Thyroid gland (tissue), 4 donors: ENCODE data around the gene SPRY1. TPM values are rescaled to one million over a fixed set of nuclear protein-coding genes. Genes with fewer than 3 reads are reported as not detected.

Experiments
- DNase-seq, 2 donors: peaks; one replicate each; pipeline ENCODE4 v3.0.0-alpha.2; 2019
- H3K27ac ChIP-seq, 3 donors: fragments of 200-600 bp; sonication (generic); 1 replicate in 2 of 3; 2 replicates in 1 of 3; pipeline ENCODE4 v1.5.1; 2016 to 2019; ENCODE audit warnings: mild to moderate bottlenecking in 1 of 3, moderate library complexity in 1 of 3
- H3K27me3 ChIP-seq: fragments of 200-600 bp; sonication (generic); one replicate; pipeline ENCODE4 v1.5.1; 2019
- H3K36me3 ChIP-seq, 2 donors: fragments of 200-600 bp; sonication (generic); one replicate each; pipeline ENCODE4 v1.5.1; 2016 to 2019
- H3K4me1 ChIP-seq, 2 donors: fragments of 200-600 bp; sonication (generic); one replicate each; pipeline ENCODE4 v1.5.1; 2017 to 2019
- H3K4me3 ChIP-seq, 3 donors: fragments of 200-600 bp; sonication (generic); replicated peaks in 1 of 3; 1 replicate in 2 of 3; 2 replicates in 1 of 3; pipeline ENCODE4 v1.5.1; 2016; ENCODE audit warnings: mild to moderate bottlenecking in 1 of 3
- H3K9me3 ChIP-seq: fragments of 200-600 bp; sonication (generic); one replicate; pipeline ENCODE4 v1.5.1; 2017
- CTCF ChIP-seq, 6 experiments: fragments of 200-600 bp in 3 of 6; fragments of 450-650 bp in 3 of 6; sonication (generic) in 3 of 6; IDR thresholded peaks; one replicate each; pipeline ENCODE4 v1.5.1; 2016 to 2019; ENCODE audit warnings: antibody characterized with exemption in 6 of 6, mild to moderate bottlenecking in 2 of 6, inconsistent platforms in 1 of 6, moderate library complexity in 1 of 6
- POLR2A ChIP-seq, 2 donors: fragments of 450-650 bp; IDR thresholded peaks; one replicate each; pipeline ENCODE4 v1.6.1; 2017; ENCODE audit warnings: antibody characterized with exemption in 2 of 2, mild to moderate bottlenecking in 2 of 2, moderate library complexity in 1 of 2
- WGBS, 2 donors: methylation state at CpG; one replicate each; pipeline ENCODE4 v1.1.5; 2017; 5-methylcytosine and 5-hydroxymethylcytosine counted together
- intact Hi-C: fragments of 100-400 bp; cut with DNase I; formaldehyde crosslinking; loops from one replicate; pipeline ENCODE4 v1.15.1; 2023
- total RNA-seq, 4 donors: library from RNA; depleted of rRNA; stranded (reverse); fragments of >200 nt; gene quantifications; one replicate each; pipeline ENCODE4 v1.2.3, GENCODE V29; 2016

The SPRY1 gene
- total RNA-seq, 4 donors from 2014 or later, result 52.2 to 142 (median 100) TPM

GRCh38 chr4:123386609-123387008 lies 10.0 kb upstream of the SPRY1 start:
- intact Hi-C loops, result no loop called here
- Histone ChIP-seq H3K27me3 (no peaks in the 10 kb centered on the region), H3K9me3 (no peaks in the 10 kb centered on the region), H3K36me3 (no peaks in the 10 kb centered on the region), H3K27ac (peak overlapping the region; percentile 39 to 54 (median 44)), H3K4me1 (peaks cover 7 to 15% of the 10 kb centered on the region in 2 donors), H3K4me3 (no peak overlapping the region)
- DNase-seq, result peak; percentile 64 to 65
- WGBS, 2 donors, result 28 to 36% methylated on average over 4 of the region's 4 CpGs
- peak in 1 of 2 donors; percentile 17 for TF ChIP-seq POLR2A (IDR thresholded peaks at IDR 0.05)
- no peak for TF ChIP-seq CTCF (IDR thresholded peaks at IDR 0.05)

GRCh38 chr4:123390846-123391456 lies 5.6 kb upstream of the SPRY1 start:
- Histone ChIP-seq H3K36me3 (no peaks in the 10 kb centered on the region), H3K27me3 (no peaks in the 10 kb centered on the region), H3K4me1 (peaks cover 5 to 12% of the 10 kb centered on the region in 2 donors), H3K9me3 (no peaks in the 10 kb centered on the region), H3K4me3 (no peak overlapping the region), H3K27ac (no peak overlapping the region)
- no peak for DNase-seq
- 52 to 56% methylated on average over 3 of the region's 3 CpGs for WGBS, 2 donors
- TF ChIP-seq CTCF (IDR thresholded peaks at IDR 0.05) (peak in 5 of 6 experiments; percentile 14 to 54 (median 43)), POLR2A (IDR thresholded peaks at IDR 0.05) (no peak)
- intact Hi-C loops, result no loop called here

GRCh38 chr4:123393721-123394120 lies 2.9 kb upstream of the SPRY1 start:
- 78 to 79% methylated on average over 5 of the region's 5 CpGs for WGBS, 2 donors
- H3K27me3 ChIP-seq, result no peaks in the 10 kb centered on the region
- no peaks in the 10 kb centered on the region for H3K4me1 ChIP-seq
- TF ChIP-seq POLR2A (IDR thresholded peaks at IDR 0.05) (no peak), CTCF (IDR thresholded peaks at IDR 0.05) (no peak)
- H3K36me3 ChIP-seq, result peaks cover 0 to 12% of the 10 kb centered on the region in 2 donors
- intact Hi-C loops, result no loop called here
- H3K27ac ChIP-seq, result peak overlapping the region in 1 of 3 donors; percentile 4
- no peaks in the 10 kb centered on the region for H3K9me3 ChIP-seq
- no peak overlapping the region for H3K4me3 ChIP-seq
- no peak for DNase-seq

GRCh38 chr4:123397144-123398065 lies 810 bp downstream of the SPRY1 start:
- Histone ChIP-seq H3K4me3 (peak overlapping the region; percentile 26 to 82 (median 64)), H3K27me3 (no peaks in the 10 kb centered on the region), H3K27ac (peak overlapping the region; percentile 96 to 99 (median 97)), H3K9me3 (no peaks in the 10 kb centered on the region), H3K4me1 (peaks cover 0 to 3% of the 10 kb centered on the region in 2 donors), H3K36me3 (peaks cover 4 to 33% of the 10 kb centered on the region in 2 donors)
- 0 to 1% methylated on average over 76 to 77 of the region's 85 CpGs for WGBS, 2 donors
- TF ChIP-seq CTCF (IDR thresholded peaks at IDR 0.05) (no peak), POLR2A (IDR thresholded peaks at IDR 0.05) (no peak)
- intact Hi-C loops, result no loop called here
- DNase-seq, result peak; percentile 67 to 73
